ENCODE data around the gene HCFC1R1. TPM values are rescaled to one million over a fixed set of nuclear protein-coding genes. Genes with fewer than 3 reads are reported as not detected.

HCFC1R1 gene
- total RNA-seq, 2 donors from 2014 or later = 26.6 to 31.4 TPM

GRCh38 chr16:3042376-3042775, 18.6 kb upstream of the HCFC1R1 start:
- ATAC-seq (no peak), DNase-seq (no peak)
- intact Hi-C loops (cut with DNase I, micrococcal nuclease) = no loop called here

DNA sequence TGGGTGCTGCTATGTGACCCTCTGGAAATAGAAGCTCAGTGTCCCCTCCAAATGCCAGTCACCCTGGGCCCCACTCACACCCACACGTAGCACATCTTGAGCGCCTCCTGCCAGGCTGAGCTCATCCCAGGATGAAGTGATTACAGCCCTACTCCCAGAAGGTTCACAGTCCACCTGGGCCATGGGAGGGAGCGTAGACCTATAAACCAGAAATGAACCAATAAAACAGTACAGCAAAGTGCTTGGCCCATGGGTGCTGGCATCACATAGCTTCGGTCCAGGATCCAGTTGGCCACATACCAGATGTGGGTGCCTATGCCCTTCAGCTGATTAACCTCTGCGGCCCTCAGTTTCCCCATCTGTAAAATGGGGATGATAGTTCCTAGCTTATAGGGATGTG, 15.2 kb upstream of the HCFC1R1 start:
- peak; percentile 75 to 87 for DNase-seq
- ATAC-seq = peak; percentile 73

DNA sequence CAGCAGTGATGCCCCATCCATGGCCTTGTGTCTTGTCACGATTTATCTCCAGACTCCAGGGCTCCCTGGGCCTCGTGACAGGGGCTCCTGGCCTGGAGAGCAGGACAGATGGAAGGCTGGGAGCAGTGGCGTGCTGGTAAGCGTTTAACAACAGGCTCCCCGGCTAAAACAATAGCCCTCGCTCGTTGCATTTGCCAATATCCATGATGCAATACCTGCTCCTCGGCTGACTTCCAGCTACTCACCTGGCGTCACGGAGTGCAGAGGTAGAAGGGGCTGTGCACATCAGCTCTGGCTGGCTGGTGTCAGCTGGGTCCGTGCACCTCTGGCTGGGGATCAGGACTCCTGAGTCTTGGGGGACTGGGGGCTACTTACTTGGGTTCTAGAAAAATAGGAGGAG, 14.5 kb upstream of the HCFC1R1 start:
- intact Hi-C loops (cut with DNase I, micrococcal nuclease) = no loop called here
- ATAC-seq (peak; percentile 47), DNase-seq (peak; percentile 69 to 79)

More for the DNA sequence above, 15.2 kb upstream of the HCFC1R1 start:
- intact Hi-C loops (cut with DNase I, micrococcal nuclease) = no loop called here

- DNase-seq = peak; percentile 89 to 90
- intact Hi-C loops (cut with DNase I, micrococcal nuclease) = no loop called here
- ATAC-seq = peak; percentile 73
Observed at GRCh38 chr16:3036726-3037315, 13.1 kb upstream of the HCFC1R1 start, which contains the start of gene BICDL2. Gene BICDL2 (minus strand): TSS chr16:3036944. CDS start chr16:3035496, 1,448 bp downstream.

- intact Hi-C loops (cut with DNase I, micrococcal nuclease) = no loop called here
- DNase-seq (peak; percentile 66 to 69), ATAC-seq (peak; percentile 57)
Observed at GRCh38 chr16:3035972-3036725, 12.4 kb upstream of the HCFC1R1 start.

- no peak for ATAC-seq
- intact Hi-C loops (cut with DNase I, micrococcal nuclease) = no loop called here
- peak in 1 of 2 donors; percentile 13 for DNase-seq
Observed at GRCh38 chr16:3035289-3035971, 11.7 kb upstream of the HCFC1R1 start.

- intact Hi-C loops (cut with DNase I, micrococcal nuclease) = no loop called here
- DNase-seq (no peak), ATAC-seq (no peak)
Observed at GRCh38 chr16:3032624-3033023, 8.9 kb upstream of the HCFC1R1 start.

DNA sequence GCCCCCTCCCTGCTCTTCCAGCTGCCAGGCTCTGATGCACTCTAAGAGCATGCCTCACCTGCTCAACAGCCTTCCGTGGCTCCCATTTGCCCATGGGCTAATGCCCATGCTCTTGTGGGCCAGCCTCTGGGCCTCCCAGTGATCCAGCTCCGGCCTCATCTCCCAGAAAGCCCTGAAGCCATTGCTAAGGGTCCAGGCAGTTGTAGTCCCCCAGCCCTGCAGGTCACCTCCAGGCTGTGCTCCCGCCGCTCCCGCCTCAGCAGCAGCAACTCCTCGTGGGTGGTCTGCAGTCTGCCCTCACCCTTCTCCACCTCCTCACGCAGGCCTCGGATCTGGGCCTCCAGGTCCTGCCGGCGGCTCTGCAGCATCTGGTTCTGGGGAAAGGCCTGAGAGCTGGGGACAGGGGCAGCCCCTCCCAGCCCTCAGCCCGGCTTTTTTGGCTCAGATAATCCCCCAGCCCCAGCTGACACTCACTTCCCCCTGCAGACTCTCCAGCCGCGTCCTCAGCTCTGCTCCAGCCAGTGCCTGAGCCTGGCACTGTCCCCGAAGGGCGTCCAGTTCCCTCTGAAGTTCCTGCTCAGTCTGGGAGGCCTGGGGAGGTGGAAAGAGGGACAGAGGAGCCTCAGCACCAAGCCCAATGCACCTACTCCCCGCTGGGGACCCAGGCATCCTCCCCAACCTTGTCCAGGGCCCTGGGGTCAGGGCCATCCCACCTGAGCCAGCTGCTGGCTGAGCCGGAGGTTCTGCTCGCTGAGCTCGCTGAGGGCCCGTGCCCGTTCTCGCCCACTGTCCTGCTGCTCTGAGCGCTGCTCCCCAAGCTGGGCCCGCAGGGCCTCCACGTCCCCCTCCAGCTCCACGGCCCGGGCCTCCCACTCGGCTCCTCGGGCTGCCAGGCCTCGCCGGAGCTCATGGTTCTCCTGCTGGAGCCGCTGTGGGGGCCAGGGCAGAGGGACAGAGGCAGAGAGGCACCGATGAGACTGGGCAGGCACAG, 6.8 kb upstream of the HCFC1R1 start:
- intact Hi-C loops (cut with DNase I, micrococcal nuclease) = no loop called here
- no peak for DNase-seq
- ATAC-seq = no peak

GRCh38 chr16:3029491-3030221, 5.9 kb upstream of the HCFC1R1 start:
- intact Hi-C loops (cut with DNase I, micrococcal nuclease) = no loop called here
- DNase-seq = peak in 1 of 2 donors; percentile 29
- ATAC-seq = no peak

DNA sequence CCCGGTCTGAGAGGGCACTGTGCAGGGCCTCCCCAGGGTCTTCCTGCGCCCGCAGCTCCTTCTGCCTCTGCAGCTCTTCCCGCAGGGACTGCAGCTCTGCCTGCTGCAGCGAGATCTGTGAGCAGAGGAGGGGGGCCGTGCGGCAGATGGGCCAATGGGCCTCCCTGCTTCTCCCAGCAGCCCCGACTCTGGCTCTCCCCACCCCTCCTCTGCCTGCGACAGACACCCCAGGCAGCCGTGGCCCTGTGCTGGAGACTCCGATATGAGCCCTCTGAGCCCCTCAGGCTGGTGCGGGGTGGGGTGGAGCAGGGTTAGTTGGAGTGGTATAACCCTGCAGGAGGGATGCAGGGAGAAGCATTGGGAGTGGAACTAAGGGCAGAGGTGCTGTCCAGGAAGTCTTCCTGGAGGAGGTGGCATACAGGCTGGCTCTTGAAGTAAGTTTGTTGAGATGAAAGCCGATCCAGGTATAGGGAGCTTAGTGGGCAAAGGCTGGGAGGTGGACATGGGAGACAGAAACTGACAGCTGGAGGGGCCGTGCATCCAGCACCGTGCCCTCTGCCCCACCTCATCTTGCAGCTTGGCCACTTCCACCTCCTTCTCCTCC, 5.1 kb upstream of the HCFC1R1 start:
- intact Hi-C loops (cut with DNase I, micrococcal nuclease) = no loop called here
- ATAC-seq = no peak
- no peak for DNase-seq

GRCh38 chr16:3027983-3028715, 4.4 kb upstream of the HCFC1R1 start:
- intact Hi-C loops (cut with DNase I, micrococcal nuclease) = no loop called here
- ATAC-seq (peak; percentile 61), DNase-seq (peak; percentile 78 to 93)

GRCh38 chr16:3027489-3027795, 3.7 kb upstream of the HCFC1R1 start:
- intact Hi-C loops (cut with DNase I, micrococcal nuclease) = no loop called here
- DNase-seq = no peak
- ATAC-seq = no peak

DNA sequence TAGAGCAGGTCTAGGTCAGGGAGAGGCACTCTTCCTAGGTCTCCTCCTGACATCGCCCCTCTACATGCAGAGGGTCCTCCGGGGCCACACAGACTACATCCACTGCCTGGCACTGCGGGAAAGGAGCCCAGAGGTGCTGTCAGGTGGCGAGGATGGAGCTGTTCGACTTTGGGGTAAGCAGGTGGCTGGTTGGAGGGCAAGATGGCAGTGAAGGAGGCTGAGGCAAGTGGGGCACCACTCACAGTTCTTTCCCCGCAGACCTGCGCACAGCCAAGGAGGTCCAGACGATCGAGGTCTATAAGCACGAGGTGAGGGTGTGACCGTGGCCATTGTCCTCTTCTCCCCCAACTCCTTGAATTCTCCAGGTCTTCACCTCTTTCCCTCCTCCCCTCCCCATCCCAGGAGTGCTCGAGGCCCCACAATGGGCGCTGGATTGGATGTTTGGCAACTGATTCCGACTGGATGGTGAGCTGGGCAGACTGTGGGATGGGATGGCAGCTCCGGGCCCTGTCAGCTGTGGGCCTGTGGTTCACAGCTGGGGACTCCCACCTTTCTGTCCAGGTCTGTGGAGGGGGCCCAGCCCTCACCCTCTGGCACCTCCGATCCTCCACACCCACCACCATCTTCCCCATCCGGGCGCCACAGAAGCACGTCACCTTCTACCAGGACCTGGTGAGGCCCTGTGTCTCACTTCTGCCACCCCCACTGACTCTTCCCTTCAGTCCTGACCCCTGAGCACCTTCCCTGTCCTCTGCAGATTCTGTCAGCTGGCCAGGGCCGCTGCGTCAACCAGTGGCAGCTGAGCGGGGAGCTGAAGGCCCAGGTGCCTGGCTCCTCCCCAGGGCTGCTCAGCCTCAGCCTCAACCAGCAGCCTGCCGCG, 3.1 kb upstream of the HCFC1R1 start:
- no peak for DNase-seq
- no peak for ATAC-seq
- intact Hi-C loops (cut with DNase I, micrococcal nuclease) = no loop called here

GRCh38 chr16:3026003-3026378, 2.2 kb upstream of the HCFC1R1 start:
- intact Hi-C loops (cut with DNase I, micrococcal nuclease) = no loop called here
- no peak for DNase-seq
- ATAC-seq = no peak

GRCh38 chr16:3025032-3026002, 1.6 kb upstream of the HCFC1R1 start:
- intact Hi-C loops (cut with DNase I, micrococcal nuclease) = no loop called here

DNA sequence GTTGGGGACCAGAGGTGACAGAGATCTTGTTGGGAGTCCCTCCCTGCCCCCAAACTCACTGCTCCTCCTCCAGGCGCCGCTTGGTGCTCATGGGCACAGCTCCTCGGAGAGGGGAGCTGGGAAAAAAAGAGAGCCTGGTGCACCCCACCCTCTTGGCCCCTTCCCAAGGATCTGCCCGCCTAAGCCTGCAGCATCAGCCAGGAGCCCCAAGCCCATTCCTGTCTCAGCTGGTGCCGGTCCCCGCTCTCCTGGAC, 400 bp downstream of the HCFC1R1 start:
- no peak for DNase-seq
- intact Hi-C loops (cut with DNase I, micrococcal nuclease) = no loop called here

More at GRCh38 chr16:3025032-3026002, 1.6 kb upstream of the HCFC1R1 start:
- DNase-seq (no peak), ATAC-seq (no peak)

More for the DNA sequence above, 400 bp downstream of the HCFC1R1 start:
- ATAC-seq = no peak
